Gastroesophageal sphincter (tissue), 3 donors: ENCODE data around the gene DCP1B.

Source experiments
- EP300 ChIP-seq: sonication (generic); formaldehyde crosslinking; IDR thresholded peaks from one replicate; pipeline ENCODE4 v1.6.1; 2017; ENCODE audit warnings: antibody characterized with exemption, mild to moderate bottlenecking
- POLR2A ChIP-seq, 2 donors: fragments of 450-650 bp; IDR thresholded peaks; one replicate each; pipeline ENCODE4 v1.6.1; 2017; ENCODE audit warnings: antibody characterized with exemption in 2 of 2, mild to moderate bottlenecking in 2 of 2, moderate library complexity in 1 of 2
- POLR2AphosphoS5 ChIP-seq: sonication (generic); formaldehyde crosslinking; IDR thresholded peaks from one replicate; pipeline ENCODE4 v1.6.1; 2017; ENCODE audit warnings: antibody characterized with exemption
- TF ChIP-seq, protein P1 (sequence below), 4 experiments: fragments of 200-600 bp in 2 of 4; fragments of 450-650 bp in 2 of 4; sonication (generic) in 1 of 4; IDR thresholded peaks; one replicate each; pipeline ENCODE4 v1.5.1; 2017 to 2019; ENCODE audit warnings: antibody characterized with exemption in 4 of 4, mild to moderate bottlenecking in 2 of 4, moderate library complexity in 2 of 4

DNA sequence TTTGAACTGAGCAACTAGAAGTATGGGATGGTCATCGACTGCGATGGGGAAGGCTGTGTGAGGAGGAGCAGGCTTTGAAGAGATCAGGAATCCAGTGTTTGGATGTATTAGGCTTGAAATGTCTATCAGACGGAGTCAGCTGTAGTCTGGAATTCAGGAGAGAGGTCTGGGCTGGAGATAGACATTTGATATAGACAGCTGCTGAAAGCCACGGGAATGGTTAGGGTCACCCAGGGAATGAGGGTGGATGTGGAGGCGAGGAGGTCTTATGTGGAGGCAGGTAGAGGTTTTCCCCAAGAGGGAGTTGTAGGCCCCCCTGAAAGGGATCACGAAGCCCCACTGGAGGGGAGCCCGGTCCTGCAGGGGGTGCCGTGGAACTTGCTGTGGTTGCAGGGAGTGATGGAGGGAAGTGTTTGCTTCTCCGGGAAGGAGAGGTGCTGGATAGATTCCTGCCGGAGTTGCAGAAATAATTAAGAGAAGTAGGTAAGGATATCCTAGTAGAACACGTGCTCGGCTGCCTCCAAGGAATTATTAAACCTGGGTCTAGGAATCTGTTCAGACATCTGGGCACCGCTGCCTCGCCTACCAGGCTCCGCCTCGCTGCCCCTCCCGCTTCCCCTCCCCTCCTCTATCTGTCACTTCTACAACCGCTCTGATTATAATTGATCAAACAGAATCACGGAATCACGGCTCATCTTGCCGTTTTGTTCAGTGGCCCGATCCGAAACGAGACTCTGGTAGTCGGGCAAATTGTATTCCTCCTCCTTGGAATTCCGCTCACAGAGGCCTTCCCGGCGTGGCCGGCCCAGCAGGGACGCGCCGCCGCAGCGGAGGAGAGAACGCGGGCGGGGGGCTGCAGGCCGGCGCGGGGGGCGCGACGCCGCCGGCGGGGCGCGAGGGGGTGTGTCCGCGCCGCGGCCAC lies 47.7 kb upstream of the DCP1B start:
- TF ChIP-seq, protein P1, sequence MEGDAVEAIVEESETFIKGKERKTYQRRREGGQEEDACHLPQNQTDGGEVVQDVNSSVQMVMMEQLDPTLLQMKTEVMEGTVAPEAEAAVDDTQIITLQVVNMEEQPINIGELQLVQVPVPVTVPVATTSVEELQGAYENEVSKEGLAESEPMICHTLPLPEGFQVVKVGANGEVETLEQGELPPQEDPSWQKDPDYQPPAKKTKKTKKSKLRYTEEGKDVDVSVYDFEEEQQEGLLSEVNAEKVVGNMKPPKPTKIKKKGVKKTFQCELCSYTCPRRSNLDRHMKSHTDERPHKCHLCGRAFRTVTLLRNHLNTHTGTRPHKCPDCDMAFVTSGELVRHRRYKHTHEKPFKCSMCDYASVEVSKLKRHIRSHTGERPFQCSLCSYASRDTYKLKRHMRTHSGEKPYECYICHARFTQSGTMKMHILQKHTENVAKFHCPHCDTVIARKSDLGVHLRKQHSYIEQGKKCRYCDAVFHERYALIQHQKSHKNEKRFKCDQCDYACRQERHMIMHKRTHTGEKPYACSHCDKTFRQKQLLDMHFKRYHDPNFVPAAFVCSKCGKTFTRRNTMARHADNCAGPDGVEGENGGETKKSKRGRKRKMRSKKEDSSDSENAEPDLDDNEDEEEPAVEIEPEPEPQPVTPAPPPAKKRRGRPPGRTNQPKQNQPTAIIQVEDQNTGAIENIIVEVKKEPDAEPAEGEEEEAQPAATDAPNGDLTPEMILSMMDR (IDR thresholded peaks at IDR 0.05), result peak in 1 of 4 experiments; percentile 45
- TF ChIP-seq POLR2AphosphoS5, result no peak
- TF ChIP-seq POLR2A (IDR thresholded peaks at IDR 0.05), result no peak
- TF ChIP-seq EP300, result no peak
